Suprapubic skin (tissue), 3 donors: ENCODE results near the gene TRIM28.
A peak's percentile ranks its signal among the peaks of the same experiment; 100 is the strongest.

Source experiments
- CTCF ChIP-seq, 2 donors: fragments of 200-600 bp in 1 of 2; fragments of 450-650 bp in 1 of 2; sonication (generic) in 1 of 2; IDR thresholded peaks; one replicate each; pipeline ENCODE4 v1.5.1; 2016 to 2019; ENCODE audit warnings: antibody characterized with exemption in 2 of 2, mild to moderate bottlenecking in 1 of 2, moderate library complexity in 1 of 2
- POLR2A ChIP-seq, 2 donors: fragments of 450-650 bp; IDR thresholded peaks; one replicate each; pipeline ENCODE4 v1.6.1; 2017; ENCODE audit warnings: antibody characterized with exemption in 2 of 2, mild to moderate bottlenecking in 2 of 2, moderate library complexity in 2 of 2

- TF ChIP-seq CTCF (IDR thresholded peaks at IDR 0.05) = peak; percentile 54 to 82
- TF ChIP-seq POLR2A (IDR thresholded peaks at IDR 0.05) = no peak
Measured at GRCh38 chr19:58581227-58582141, 37.6 kb downstream of the TRIM28 start.
